ENCODE data around the gene ARHGEF28.

Gene ARHGEF28

DNA sequence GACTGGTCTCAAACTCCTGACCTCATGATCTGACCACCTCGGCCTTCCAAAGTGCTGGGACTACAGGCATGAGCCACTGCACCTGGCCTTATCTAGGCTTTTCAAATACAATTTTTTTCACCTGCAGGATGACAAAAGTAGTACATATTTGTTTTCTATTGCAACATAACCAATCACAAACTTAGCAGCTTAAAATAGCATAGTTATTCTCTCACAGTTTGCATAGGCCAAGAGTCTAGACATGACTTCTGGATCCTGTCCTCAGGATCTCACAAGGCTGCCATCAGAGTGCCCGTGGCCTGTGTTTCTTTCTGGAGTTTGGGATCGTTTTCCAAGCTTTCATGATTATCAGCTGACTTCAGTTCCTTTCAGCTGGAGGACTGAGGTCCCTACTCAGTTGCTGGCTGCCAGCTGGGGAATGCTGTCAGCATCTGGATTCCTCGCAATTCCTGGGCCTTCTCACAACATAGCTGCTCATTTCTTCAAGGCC, 348.9 kb downstream of the ARHGEF28 start:
- DNase-seq: no peak

GRCh38 chr5:73975845-73976244, 349.8 kb downstream of the ARHGEF28 start:
- no peak for DNase-seq

DNA sequence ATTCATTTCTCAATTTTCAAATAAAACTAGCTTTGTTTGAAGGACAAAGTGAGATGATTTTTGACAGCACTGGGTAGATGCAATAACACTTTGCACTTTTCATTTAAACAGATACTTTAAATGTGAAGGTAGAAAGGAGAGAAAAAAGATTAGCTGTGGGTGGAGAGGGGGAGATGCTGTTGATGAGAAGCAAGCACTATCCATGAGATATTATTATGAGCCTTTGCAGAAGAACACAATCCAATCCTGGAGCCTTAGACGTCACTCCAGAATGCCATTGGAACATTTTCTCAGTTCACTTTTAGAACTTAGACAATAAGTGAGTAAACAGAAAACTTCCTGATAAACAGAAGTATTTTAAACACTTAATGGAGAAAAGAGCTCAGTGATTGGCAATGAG, 351.1 kb downstream of the ARHGEF28 start:
- DNase-seq: no peak

- no peak for DNase-seq
These were observed 353.3 kb downstream of the ARHGEF28 start for GRCh38 chr5:73979321-73979720.

DNA sequence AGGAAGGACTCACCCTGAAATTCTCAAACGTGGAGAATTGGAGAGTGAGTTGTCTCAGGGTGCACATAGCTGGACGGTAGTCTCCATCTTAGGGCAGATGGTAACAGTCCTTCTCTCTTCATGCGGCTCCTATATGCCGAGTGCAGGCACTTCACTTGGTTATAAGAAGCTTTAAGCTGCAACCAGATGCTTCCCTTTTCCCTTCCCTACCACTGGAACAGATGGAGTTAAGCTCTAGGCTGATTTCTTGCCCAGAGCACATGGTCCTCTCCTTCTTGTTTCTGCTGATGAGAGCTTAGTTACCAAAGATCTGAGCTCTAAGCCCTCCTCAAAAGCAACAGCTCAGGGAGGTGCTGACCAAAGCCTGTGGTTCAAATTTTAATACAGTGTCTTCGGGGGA, 355.7 kb downstream of the ARHGEF28 start:
- no peak for DNase-seq

- DNase-seq: no peak
These were observed 357.6 kb downstream of the ARHGEF28 start for GRCh38 chr5:73983644-73984043.

GRCh38 chr5:73985145-73985544, 359.1 kb downstream of the ARHGEF28 start:
- DNase-seq: no peak

DNA sequence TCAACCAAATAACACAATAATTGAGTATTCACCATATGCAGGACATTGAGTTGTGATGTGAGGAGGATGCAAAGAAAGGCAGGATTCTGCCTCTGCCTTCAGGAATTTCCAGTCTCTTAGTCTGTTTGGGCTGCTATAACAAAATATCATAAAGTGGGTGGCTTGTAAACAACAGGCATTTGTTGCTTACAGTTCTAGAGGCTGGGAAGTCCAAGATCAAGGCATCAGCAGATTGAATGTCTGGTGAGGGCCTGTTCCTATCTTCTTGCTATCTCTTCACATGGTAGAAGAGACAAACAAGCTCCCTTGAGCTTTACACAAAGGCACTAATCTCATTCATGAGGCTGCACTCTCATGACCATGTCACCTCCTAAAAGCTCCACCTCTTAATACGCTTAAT, 360.7 kb downstream of the ARHGEF28 start:
- DNase-seq: no peak

- DNase-seq: no peak
These were observed 361.9 kb downstream of the ARHGEF28 start for GRCh38 chr5:73987915-73988314.

- DNase-seq: no peak
These were observed 364.0 kb downstream of the ARHGEF28 start for GRCh38 chr5:73989956-73990355.

Measured in NCI-H2171 (cell line).